ENCODE data around the gene ROBO1.
"Not testable (repeated sequence)": the region's sequence is repeated elsewhere in the genome, so short reads cannot be mapped to it uniquely, and the experiment has no call there.

ROBO1 gene

DNA sequence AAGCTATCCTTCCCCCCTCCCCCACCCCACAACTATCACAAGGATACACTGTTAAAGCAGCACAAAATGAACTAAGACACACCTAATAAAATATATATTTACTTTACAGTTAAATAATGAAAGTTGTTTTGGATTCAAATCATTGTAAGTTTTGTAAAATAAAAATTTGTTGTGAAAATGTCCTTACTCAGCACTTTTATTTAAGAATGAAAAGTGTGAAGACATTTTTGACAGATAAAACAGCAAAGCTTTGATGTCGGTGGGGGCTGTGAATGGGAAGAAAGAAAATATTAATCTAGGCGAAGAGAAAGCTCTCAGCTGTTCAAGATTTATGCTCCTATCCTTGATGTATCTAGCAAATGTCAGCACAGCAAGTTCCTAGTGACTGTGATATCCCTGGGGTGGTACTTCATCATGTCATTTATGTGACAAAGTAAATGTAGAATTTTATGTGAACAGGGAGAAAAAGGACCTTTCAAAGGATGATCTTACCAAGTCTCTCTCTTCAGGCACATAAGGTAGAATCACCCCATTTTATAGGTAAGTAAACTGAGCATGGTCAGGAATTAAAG is 216.4 kb downstream of the ROBO1 start:
- DNase-seq (ENCODE audit: low read depth) = no peak

DNA sequence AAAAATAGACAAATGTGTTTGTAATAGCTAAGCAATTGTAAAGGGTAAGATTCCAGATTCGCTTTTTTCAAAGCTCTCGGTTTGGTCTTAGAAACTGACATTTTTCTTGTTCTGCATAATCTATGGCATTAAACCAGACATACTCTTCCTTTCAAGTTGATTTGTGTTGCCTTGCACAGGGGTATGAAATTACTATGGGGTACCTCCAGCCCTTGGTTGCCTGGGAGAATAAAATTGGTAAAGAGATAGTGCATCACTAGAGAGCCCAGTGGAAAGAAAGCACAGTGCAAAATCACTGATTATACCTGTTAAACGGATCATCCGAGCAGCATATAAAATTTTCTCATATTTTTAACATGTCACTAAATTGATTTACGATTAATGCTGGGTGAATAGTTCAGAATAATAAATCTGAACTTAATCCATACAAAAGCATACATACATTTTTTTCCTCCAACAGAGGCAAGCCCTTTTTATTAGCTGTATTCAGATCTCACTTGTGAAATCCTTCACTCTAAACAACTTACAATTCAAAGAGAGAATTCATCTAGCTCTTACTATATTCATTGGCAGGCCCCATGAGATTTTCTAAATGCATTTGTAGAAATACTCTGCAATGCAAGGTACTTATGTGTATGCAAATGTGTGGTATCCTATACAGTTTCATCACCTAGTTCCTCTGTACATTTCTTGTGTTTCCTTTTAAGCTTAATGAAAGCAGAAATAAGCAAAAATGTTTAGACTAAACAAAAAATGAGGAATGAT is 224.4 kb downstream of the ROBO1 start:
- DNase-seq (ENCODE audit: low read depth) = no peak

DNA sequence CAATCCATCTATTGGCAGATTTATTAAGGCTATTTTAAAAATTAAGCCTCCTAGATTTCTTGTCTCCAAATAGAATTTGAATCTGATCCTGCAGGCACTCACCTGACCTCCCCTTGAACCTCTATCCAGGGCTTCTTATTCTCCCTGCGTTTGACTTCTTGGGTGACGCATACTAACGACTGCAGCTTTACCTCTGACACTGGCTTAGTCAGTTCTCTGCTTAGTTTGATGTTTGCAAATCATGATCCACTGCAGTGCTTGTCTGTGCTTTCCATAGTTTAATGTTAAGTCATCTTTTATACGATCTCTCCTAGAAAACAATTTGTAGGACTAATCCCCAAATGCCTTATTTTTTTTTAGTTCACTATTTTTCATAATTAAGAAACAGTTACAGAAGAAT is 233.1 kb downstream of the ROBO1 start:
- no peak for DNase-seq (ENCODE audit: low read depth)

DNA sequence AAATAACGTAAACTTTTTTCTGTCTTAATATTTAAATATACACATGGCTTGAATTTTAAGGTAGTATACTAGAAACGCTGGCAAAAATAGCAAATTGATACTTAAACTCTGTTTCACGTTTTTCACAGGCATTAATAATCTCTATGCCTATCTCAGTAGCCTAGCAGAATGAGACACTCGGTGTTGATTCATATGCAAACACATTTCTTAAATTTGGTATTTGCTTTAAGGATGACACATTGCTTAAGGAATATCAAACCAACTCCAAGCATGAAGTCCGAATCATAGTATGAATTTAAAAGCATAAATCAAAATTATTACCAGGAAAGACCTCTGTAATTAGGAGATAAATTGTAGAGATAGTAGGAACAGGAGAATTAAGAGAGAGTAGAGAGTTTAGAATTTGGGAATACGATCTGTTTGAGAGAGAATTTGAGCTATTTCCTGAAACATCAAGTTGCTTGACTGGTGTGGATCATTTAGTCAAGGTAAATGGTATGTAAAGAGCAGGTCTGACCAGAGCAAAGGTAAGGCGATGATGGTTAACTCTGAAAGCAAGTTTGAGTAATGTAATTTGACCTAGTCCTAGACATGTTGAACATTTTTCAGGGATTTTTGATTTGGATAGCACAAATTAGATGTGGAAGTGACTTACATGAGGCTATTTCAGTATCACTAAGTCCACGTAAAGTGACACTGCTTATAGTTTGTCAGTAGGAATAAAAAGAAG is 236.1 kb downstream of the ROBO1 start:
- DNase-seq (ENCODE audit: low read depth) = no peak

DNA sequence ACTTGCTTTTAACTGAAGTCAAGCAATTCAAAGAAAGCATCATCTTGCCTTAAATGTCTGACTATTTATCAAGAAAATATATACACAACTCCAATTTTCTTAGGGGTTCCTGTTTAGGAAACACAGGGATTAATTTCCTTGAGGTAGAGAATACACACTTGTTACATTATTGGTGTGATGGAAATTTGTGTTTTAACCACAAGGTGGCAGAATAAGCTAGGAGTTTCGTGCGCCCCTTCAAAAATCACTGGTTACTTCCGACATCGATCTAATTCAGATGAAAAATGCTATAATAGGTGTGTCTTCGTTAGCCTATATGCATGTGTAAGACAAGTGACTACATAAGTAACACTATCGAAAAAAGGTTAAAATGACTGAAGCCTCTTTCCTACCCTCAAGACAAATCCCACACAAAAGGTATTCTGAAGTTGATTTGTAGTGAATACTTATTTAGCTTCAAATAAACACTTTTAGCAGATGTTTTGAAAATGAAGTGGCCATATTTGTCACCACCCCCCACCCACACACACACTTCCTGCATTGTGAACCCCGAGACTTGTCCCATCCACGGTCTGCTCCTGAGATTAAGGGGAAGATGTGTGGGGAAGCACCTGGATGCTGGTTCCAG is 246.5 kb downstream of the ROBO1 start:
- no peak for DNase-seq (ENCODE audit: low read depth)

DNA sequence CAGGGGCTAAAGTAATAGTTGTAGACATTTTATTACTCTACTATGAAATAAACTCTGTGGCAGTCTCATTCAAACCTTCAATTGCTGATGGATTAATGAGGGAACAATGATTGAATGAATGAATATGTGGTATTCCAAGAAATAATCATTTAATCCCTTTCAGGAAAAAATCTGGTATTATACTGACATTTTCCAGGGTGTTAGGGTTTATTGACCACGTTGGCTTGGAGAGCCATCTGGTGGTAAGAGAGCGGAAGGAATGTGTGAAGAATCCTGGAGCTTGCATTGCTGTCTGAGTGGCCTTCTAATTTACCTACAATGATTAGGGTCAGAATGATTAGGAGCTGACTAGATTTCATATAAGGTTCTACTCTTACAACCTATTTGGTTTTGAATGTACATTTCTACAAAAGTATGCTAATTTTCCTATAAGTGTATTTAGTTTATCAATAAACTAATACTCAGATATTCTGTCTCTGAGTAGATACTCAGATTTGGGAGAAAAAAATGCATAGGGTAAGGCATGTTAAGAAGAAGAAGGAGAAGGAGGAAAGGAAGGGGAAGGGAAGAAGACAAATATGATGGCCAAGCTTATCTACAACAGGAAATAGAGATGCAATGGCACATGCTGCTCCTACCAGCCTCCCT is 249.9 kb downstream of the ROBO1 start:
- DNase-seq (ENCODE audit: low read depth) = no peak

DNA sequence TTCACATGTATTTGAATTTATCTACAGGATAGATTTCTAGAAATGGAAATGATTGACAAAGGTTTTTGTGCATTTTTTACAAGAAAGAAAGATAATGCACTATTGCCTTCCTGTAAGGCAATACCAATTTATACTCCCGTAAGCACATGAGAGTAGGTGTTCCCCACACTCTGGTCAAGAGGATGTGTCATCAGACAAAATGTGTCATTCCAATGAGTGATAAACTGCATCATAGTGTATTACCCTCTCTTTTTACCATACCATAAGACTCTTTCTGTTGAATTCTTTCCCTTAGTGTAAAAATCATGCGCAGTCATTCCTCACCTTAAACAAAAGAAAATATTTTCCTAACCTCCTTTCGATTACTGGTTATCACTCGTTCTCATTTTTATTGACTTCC is 251.0 kb downstream of the ROBO1 start:
- DNase-seq (ENCODE audit: low read depth) = no peak

DNA sequence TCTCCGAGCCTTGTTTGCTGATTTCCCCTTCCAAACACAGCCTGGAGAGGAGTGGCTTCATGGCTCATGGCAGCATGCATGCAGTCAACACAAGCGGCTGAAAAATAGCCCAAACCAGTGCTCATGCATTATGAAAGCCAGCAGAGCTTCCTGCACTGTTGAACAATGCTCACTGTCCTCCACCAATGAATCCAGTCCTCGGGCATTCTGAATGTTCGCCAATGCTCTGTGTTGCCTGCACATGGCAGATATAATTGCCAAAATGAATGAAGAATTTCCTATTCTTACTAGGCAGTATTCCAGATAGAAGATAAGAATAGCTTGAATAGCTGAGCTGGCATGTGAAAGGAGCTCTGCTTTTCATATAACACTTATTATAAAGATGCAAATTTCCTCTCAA is 252.7 kb downstream of the ROBO1 start:
- DNase-seq (ENCODE audit: low read depth) = no peak

DNA sequence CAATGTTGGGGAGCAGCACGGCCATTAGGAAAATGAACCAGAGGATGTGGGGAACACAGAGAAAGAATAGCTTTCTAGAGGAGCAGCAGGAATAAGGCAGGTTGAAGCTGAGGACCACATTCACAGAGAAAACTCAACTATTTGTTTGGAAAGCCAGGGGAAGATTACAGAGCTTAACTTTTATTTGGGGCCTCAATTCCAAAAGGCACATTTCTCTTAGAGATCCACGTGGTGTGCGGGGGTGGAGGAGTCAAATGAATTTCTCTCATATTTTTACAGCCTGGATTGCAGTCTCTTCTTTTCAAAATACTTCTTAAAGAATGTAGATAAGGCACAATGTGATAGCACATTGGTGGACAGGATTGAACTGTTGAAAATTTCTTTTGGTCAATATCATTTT is 253.7 kb downstream of the ROBO1 start:
- no peak for DNase-seq (ENCODE audit: low read depth)

DNA sequence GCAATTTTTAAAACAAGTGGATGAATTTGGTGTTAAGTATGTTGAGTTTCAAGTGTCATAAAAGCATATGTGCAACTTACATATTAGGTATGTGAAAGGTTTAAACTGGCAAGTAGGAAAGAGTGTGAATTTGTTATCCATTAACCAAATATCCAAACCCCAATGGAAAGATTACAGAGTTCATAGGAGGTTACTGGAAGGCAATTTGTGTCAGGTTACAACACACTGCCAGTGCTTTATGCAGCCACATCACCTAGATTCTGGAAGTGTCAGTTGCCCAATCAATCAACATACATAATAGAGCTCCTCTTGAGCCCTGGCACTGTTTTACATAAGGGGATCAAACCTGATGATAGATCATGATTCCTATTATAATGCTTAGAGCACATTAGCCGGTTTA is 261.0 kb downstream of the ROBO1 start:
- DNase-seq (ENCODE audit: low read depth) = no peak

DNA sequence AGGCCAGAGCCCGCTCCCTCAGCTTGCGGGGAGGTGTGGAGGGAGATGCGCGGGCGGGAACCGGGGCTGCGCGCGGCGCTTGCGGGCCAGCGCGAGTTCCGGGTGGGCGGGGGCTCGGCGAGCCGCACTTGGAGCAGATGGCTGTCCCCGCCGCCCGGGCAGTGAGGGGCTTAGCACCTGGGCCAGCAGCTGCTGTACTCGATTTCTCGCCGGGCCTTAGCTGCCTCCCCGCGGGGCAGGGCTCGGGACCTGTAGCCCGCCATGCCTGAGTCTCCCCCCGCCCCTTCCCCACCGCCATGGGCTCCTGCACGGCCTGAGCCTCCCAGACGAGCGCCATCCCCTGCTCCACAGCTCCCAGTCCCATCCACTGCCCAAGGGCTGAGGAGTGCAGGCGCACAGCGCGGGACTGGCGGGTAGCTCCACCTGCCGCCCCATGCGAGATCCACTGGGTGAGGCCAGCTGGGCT is 265.5 kb downstream of the ROBO1 start:
- not testable (repeated sequence) for DNase-seq (ENCODE audit: low read depth)

DNA sequence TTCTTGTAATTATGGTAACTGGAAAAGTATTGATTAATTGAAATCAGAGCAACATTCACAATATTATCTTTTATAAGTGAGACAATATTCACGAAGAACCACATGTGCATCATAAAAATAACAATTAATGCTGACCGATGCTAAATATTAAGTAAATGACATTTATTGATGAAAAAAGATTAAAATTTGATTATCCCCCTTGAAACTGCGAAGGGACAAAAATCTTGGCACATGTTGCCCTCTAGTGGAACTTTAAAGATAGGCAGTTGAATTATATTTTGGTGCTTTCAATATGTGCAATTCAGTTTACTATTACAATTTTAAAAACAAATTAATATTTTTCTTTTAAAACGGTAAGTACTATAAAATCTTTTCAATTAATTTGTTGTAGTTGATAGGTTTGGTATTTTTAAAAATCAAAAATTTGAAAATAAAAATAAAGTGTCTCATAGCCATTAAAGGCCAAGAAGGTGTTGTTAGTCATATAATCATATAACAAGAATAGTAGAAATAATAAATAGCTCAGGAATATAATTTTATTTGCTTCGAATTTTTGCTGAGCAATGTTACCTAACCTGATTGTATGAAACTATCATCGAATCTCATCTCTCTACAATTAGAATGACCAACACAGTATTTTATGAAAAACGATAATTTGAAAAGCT is 270.2 kb downstream of the ROBO1 start:
- no peak for DNase-seq (ENCODE audit: low read depth)

DNA sequence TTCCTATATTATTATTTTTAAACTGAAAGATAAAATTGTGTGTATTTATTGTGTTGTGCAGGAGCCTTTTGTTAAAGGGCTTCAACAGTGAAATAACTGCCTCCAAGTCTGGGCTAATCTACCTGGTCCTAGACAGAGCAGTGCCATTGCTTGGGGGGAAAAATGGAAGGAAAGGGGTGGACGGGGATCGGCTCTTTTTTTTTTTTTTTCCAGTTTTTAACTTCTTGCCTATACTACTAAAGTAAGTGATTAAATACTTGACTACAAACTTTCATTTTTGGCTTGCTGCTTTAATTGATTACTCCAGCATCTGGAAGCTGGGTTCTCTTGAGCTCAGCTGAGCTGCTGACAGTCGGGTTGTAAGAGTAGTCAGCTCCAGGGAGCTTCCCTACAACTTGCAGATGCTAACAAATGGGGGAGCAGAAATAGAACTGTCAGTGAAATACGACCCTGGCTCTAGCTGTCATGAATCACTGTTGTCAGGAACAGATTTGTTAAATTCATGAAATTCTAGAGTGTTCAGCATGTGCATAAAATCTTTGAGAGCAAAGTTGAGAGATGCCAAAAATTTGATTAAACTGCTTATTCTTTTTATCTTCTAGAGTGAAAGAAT is 276.7 kb downstream of the ROBO1 start:
- DNase-seq (ENCODE audit: low read depth) = no peak

DNA sequence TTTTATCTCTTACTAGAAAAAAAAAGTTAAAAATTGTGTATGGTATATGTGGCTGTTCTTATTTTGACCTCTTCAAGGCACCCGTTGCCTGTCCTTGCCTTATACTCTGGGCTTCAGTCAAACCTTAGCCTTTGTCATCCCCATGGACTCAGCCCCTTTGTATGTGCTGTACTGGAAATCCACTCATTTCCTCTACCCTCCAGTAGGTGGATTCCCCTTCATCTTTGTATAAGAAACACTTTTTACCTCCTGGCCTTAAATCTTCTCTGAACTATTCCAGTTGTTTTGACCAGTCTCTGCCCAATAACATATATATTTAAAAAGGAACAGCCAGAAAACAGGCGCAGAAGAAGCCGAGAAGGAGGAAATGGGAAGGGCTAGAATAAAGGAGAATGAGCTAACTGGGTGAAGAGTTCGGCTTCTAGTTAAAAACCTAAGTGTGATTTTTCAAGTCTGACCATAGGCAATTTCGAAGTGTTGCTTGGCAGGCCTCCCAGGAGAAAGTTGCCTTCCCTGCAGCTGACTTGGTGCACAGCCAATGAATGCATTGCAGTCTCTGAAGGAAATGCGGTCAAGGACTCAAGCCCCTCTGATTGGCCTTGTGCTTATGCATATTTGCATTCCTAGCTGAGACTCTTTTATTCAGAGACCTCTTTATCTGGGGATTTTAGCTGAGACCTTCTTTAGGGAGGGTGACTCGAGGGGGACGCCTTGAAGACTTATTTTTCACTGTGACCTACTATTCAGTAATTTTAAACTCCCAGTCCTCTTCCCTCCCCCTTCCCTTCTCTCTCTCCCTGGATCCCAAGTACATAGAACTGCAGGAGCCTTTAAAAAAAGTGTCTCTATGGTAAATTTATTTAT is 277.4 kb downstream of the ROBO1 start:
- no peak for DNase-seq (ENCODE audit: low read depth)

DNA sequence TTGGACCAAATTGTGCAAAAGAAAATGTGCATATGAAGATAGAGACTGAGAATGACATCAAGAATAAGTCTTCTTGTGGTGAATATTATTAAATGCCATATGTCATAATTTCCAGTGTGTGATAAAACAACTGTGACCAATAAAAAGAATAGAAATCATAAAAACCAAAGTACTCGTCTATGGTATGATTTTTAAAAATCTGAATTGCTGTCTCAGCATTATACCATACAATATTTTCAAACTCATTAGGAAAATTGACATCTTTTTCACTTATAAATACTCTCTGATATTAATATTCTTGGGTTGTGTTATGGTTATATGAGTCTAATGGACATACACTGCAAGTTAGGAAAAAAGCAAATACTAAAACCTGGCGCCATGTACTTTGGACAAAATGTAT is 279.4 kb downstream of the ROBO1 start:
- DNase-seq (ENCODE audit: low read depth) = no peak

DNA sequence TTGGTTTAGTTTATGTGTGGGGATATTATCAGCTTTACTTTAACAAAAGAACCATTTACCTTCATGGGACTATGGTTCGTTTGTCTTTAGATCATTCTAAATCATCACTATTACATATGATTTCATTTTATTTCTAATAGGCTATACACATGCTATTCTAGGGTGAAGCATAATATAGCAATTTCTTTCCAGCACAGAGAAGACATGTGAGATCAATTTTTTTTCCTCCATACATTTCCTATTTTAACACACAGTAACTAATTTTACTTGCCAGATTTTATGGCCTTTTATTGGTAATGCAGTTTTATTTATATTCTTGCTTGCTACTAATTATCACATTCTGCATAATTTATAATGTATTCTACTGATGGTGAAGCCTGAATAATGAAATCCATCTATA is 287.1 kb downstream of the ROBO1 start:
- DNase-seq (ENCODE audit: low read depth) = no peak

DNA sequence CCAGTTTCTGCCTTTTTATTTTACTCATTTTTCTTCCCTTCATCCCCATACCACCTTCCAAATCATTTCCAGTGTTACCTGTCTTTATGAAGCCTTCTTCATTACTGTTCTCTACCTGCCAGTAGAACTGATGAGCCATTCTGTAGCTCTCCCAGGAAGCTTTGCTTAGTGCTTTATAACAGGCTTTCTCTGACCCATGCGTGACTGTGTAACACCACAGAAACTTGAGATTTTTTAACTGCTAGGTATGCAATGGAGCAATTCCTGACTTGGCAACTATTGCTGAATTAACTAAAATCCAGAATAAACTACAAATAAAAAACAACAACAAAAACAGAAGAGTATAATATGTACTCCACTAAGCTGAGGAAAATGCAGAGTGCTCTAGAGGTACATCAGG is 289.2 kb downstream of the ROBO1 start:
- DNase-seq (ENCODE audit: low read depth) = no peak

DNA sequence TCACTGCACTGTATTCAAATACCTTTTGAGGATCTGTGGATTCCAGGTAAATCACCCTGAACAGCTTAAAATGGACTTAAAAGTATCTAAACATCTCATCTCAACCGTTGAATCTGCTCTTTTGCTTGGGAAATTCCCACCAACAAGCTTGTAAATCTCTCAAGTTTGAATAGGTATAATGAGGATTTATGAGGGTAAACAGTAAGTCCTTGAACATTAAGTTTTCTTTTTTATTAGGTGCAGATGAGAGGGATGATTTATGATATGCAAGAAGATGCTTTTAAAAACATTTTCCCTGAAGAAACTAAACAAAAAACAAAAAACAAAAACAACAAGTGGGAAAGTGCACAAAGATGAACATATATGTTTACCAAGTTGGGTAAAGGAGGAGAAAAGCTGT is 290.6 kb downstream of the ROBO1 start:
- DNase-seq (ENCODE audit: low read depth) = no peak

DNA sequence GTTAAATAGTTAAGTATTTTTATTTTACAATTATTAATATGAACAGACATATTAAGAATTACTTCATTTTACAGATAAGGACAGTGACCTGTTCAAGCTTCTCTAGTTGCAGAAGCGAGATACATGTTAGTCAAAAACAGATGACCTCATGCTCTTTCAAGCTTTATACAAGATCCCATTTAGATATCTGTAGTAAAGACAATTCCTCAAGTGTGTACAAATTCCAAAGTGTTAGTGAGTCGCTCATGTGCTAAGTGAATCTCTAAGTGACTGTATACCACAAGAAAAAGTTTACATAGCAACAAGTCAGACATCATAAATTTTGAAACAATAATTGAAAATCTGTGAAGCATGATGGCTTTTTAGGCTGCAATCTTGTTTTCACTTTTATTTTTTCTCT is 293.8 kb downstream of the ROBO1 start:
- DNase-seq (ENCODE audit: low read depth) = no peak

DNA sequence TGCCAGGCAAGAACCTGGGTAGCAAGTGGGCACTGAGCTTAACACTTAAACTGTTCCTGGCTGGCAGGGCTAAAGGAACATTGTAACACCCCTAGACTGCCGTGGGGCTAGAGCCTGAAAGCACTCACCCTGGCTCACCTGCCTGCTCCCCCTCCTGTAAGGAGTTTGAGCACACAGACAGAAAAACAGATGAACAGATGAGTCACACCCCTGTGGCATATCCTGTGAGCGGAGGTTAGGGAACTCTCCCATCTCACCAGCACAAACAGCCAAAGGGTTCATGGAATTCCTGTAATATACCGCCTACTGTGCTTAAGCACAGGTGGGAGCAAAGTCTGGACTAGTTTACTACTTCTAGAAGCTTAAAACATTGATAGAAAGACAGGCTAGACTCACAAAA is 300.1 kb downstream of the ROBO1 start:
- DNase-seq (ENCODE audit: low read depth) = no peak

All from stimulated activated CD8-positive, alpha-beta memory T cell treated with anti-CD3 and anti-CD28 coated beads, Interleukin-4, amount 100 ng/mL, for 24 hours (primary cell).